HG02610 (cell line): Measurements from ENCODE around the gene KCNIP3.
"Not testable (repeated sequence)": the region's sequence is repeated elsewhere in the genome, so short reads cannot be mapped to it uniquely, and the experiment has no call there.

Source experiments
- ATAC-seq: cut with Tn5 transposase; IDR thresholded peaks from one replicate; pipeline ENCODE4 v1.9.1; 2021; ENCODE audit warnings: mild to moderate bottlenecking, moderate library complexity; ENCODE audit not compliant: unreplicated experiment

KCNIP3 gene

DNA sequence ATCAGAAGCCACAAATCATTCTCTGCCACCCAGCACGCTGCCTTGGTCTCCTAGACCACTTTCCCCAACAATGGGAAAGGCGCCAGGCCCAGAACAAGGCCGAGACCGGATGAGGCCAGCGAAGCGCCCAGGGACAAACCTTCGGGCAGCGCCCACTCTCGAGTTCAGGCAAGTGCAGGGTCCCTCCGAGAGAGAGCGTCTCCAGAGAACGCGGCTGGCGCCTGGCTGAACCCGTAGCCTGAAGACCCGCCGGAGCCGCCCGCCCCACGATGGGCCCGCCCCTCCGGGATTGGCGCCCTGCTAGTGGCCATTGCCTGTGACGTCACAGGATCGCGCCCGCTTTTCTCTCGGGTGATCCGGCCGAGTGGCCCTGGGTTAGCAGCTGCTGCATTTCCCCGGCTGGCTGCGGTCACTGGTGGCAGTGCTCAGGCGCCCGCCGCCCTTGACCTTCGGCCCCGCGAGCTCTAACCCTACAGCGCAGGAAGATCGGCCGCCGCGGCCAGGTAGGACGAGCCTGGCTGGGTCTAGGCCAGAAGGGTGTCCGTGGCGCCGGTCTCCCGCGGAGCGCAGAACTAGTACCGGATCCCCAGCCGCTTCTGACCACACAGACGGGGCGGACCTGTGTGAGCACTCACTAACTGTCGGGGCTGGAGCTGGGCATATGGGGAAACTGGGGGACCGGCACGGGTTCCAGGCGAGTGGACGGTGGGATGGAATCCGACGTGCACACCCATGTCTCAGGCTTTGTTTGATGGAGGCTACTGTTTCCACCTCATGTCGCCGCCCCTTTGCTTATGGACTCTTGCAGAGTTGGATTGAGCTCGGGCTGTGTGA is 105.4 kb downstream of the KCNIP3 start, which contains the start of gene FAHD2A:
FAHD2A (plus strand) TSS at position 339 of the 834 bp plus-strand sequence. CDS start 2,851 bp downstream, outside the sequence.
- ATAC-seq, result peak; percentile 92

DNA sequence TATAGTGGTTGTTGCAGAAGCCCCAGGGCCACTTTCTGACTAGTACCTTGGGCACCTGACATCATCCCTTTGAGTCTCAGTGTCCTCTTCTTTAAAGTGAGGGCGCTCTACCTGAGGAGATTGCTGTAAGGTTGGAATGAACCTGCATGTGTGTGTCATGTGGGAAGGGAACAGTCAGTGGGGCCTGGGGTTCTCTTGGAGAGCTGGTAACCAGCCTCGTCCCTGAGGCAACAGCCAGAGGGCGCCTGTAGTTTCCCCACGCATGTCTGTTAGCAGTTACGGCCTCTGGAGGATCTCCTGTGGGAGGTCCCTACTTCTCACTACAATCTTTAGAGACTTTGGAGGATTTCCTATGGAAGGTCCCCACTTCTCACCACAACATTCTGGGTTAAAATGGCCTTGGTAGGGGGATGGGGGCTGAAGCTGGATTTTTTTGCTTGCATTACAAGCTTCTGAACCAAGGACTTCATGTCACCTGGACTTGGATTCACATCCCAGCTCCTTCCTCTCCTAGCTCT is 106.1 kb downstream of the KCNIP3 start:
- peak; percentile 39 for ATAC-seq

DNA sequence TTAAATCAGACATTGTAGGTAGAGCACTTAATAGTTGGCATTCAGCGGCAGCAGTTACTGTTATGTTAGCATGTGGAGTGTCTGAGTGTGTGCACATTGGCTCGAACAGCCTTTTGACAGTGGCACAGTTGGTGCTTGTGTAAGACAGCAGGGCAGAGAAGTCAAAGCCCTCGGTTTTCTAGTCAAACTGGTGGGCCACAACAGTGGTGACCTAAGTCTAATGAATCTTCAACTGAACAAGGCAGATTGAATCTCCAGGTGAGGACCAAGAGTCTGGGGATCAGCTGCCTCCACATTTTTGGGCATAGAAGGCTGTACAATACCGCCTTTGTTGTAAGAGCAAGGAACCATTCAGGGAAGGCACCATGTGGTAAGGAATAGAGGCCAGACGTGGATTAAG is 106.7 kb downstream of the KCNIP3 start:
- ATAC-seq, result not testable (repeated sequence)

DNA sequence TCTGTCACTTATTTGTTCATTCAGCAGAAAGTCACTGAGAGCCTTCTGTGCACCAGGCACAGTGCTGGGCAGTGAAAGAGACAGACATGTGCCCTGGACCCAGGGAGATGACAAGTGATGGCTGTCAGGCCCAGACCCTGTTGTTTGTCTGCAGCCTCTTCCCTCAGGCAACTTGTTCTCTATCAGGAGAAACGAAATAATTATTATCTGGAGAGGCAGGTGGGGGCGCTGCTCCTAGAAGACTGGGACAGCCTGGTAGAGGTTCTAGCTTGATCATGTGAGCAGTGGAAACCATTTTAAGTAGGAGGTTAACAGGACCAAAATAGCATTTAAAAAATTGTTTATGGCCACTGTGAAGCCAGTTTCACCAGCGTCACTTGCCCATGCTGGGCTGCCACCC is 107.5 kb downstream of the KCNIP3 start:
- not testable (repeated sequence) for ATAC-seq

DNA sequence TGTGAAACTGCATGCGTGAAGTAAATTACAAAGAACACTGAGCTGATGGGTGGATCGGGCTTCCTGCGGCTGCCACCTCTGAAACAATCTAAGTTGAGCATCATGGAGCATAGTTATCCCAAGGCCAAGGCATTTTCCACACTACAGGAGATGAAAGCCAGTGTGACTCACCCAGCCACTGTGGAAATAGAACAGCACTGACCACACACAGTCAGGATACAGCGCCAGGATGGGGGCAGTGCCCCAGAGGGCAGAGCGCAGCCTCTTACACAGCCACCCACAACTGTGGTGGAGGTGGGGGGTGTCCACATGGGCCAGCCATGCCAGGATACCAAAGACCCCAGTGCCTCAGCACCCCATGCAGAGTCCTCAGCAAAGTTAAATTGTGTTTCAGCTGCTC is 114.1 kb downstream of the KCNIP3 start:
- ATAC-seq, result not testable (repeated sequence)

DNA sequence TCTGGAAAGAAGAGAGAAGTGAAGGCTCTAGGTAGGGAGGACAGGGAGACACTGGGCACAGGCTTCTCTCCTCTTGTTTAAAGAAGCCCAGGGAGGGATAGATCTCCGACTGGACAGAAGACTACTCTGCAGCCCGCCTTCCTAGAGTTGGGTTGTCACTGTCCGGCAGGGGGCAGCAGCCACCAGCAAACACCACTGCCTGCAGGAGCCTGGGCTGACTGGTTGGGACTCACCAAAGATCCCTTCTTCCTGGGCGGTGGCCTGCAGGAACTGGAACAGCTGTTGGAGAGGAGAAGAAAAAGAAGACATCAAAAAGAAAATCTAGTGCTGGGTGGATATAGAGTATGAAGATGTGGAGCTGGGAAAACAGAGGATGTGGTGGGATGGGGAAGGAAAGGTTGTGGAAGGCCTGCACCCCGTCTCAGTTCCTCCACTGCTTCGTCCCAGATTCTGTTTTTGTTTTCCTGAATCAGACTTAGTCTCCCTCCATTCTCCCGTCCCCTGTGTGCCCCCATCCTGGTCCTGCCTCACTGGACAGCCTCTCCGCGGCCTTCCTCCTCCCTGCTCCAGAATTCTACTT is 117.0 kb downstream of the KCNIP3 start:
- ATAC-seq, result peak; percentile 72

DNA sequence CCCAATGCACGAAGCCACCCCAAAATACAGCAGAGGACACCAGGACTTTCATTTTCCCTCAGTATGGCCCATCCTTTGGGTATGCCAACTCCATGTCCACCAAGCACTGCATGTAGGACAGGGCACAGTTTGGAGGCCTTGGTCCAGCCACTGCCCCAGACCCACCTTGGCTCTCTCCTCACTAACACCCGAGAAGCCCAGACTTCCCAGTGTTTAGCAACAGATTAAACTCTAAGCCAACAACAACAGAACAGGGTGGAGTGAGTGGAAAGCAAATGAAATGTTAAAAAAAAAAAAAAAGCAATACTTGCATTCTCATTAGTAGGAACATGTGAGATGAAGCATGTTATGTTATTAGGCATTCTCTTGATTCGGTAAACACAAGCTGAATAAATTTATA is 118.0 kb downstream of the KCNIP3 start:
- ATAC-seq, result not testable (repeated sequence)

DNA sequence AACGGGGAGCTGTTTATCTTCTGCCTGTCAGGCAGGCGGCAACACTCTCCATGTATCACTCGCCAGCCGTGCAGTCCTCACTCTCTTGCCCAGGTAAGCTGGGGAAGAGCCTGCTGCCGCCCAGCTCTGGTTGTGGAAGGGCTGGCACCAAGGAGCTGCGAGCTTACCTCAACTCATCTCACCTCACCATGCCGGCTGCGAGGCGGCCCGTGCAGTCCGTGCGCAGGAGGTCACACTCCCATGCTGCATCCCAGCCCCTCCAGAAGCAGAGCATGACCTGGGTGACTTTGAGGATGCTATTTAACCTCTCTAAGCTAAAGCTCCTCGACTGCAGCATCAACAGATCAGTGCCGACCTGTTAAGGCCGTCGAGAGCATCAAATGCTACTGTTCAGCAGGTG is 118.4 kb downstream of the KCNIP3 start:
- ATAC-seq, result not testable (repeated sequence)

DNA sequence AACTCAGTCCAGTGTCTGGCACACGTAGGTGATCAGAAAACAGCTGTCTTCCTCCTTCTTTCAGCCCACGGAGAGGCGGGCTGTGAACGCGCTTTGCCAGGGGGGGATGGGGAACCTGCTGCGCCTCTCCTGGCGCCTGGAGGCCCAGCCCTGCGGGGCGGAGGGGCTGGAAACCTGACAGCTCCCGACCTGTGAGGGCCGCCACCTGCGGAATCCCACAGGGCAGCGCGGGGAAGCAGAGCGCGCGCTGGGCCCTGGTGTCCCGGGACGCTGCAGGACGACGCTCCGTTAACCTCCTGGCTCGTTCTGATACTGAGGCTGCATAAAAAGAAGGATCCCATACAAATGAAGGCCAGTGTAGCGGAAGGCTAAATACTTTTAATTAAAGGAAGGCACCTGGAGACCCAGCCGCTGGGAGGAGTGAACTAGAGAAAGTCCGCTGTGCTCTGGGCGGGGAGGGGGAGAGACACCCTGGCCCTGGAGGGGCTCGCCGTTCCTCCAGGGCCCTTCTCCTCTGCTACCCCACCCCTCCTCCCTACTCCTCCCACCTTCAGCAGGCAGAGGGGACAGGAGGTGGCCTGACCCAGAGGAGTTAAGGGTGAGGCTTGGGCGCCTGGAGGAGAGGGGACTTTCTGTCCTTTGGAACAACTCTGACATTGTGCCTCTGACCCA is 130.2 kb downstream of the KCNIP3 start:
- not testable (repeated sequence) for ATAC-seq

DNA sequence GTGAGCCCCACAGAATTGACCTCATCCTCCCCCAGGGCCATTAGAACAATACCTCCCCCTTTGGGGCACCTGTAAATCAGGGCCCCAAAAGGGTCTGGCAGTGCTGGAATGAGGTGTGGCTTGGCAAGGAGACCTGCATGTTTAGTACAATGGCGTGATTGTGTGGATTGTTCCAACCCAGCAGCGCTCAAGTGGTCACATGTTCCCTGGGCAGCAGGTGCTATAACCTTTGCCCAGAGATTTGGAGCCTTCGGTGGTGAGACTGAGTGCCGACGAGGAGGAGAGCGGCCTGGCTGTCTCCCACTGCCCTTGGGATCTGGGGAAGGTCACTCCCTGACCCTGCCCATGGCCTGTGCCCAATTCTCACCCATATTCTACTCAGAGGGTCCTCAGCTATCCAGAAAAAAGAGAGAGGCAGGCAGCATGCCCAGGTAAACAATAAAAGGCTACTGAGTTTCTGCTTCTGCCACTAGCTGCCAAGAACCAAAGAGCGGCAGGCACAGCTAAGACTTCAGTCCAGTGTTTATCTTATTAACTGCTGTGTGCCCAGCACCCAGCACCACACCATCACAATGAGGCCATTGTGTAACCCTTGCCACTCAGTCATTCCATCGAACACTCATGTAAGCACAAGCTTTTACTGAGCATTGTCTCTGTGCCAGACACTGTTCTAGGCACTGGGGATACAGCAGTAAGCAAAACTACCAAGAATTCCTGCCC is 132.8 kb downstream of the KCNIP3 start:
- ATAC-seq, result not testable (repeated sequence)

DNA sequence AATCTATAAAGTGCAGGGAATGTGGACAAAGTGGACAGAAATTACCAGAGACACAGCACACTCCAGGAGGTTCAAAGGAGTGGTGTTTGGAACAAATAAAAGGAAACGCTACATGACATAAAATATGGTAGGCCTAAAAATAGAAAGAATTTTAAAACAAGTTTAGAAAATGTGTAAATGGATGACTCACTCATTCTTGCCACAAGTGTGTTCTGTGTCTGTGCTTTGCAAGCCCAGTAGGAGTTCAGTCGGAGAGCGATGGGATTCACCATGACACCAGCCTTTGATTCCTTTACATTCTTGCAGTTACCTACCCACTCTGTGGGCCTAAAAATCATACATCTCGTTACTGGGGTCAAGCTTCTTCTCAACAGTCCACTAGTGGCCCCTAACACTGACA is 136.2 kb downstream of the KCNIP3 start:
- not testable (repeated sequence) for ATAC-seq

DNA sequence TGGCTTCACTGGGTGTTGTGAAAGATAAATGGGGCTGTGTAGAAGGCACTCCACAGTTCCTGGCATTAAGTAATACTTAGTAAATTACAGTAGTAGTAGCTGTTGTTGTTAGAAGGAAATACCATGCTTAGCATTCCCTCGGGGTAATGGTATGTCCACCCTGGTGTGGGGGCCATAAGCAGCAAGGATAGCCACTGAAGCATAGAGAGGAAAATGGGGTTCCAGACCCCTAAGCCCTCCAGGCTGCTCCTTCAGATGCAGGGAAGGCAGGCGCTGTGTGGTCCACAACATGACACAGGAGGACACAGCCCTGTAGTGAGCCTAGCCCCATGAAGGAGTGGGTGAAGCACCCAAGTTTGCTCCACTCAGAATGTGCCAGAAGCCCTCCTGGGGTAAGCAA is 136.8 kb downstream of the KCNIP3 start:
- not testable (repeated sequence) for ATAC-seq

DNA sequence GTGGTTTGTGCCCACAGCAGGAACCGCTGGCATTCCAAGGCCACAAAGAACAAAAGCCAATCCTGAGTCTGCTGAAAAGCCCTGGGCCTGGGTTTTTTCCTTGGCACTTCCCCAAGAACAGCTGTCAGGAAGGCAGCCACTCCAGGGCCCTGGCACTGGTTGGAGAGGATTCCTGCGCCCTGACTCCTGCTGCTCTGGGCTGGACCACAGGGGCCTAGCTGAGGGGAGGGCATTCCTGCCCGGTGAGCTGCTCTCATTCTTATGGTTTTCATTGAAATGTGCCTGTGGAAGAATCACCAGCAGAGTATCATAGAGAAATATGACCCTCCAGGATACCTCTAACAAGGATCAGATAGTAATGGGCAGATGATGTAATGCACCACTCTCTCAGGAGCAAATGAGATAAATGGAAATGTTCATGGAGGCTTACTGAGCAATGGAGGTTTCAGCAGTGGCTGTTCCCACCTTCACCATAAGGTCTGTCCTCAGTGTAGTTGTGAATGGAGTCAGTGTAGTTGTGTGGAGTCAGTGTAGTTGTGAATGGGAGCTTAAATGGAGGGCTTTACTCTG is 137.4 kb downstream of the KCNIP3 start:
- ATAC-seq, result not testable (repeated sequence)

DNA sequence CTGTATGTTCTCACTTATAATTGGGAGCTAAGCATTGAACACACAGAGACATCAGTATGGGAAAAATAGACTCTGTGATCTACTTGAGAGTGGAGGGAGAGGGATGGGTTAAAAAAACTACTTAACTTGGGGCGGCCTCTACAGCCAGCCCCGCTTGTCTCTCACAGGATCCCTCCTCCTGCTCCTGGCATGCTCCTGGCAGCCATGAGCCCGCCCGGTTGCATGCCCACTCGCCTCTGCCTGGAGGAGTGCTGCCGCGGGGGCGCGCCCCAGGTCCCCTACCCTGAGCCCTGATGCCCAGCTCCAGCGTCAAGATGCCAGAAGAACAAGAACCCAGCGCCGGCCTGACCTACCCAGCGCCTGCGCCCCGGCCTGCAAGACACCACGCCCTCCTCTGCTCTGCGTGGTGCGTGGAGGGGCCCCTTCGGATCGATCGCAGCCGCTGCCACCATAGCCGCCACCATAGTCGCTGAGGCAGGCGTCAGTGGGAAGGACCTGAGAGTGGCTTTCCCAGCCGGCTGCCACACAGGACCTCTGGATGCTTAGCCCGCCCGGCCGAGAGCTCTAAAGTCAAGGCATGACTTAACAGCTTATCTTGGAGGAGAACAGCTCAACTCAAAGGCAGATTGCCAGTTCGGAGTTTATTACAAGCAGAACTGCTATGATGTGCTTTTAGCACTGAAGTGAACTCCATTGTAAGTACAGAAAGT is 138.2 kb downstream of the KCNIP3 start:
- ATAC-seq, result not testable (repeated sequence)
